GM18858 (cell line): ENCODE results near the gene TLE1.
"Not testable (repeated sequence)": the region's sequence is repeated elsewhere in the genome, so short reads cannot be mapped to it uniquely, and the experiment has no call there.

Experiments used
- ATAC-seq: cut with Tn5 transposase; IDR thresholded peaks from one replicate; pipeline ENCODE4 v1.9.1; 2021; ENCODE audit not compliant: unreplicated experiment

The TLE1 gene

DNA sequence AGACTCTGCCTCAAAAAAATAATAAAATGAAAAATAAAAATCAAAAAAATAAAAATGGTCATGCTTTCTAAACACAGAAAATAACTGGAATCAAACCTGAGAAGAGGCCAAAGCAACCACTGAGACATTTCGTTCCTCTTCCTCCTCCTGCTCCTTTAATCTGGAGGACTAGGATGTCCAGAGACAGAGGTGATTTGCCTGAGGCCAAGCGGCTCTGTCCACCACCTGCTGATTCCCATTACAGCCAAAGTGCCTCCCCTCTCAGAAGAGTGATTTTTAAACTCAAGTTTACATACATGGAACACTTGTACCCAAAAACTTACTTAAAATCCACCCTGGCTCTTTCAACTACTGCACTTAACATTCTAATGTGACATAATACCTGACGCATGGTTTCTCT, 65.6 kb downstream of the TLE1 start:
- ATAC-seq: no peak

- no peak for ATAC-seq
Observed at GRCh38 chr9:81622471-81623255, 66.7 kb downstream of the TLE1 start.

- ATAC-seq: no peak
Observed at GRCh38 chr9:81621785-81622259, 67.5 kb downstream of the TLE1 start.

GRCh38 chr9:81621118-81621517, 68.2 kb downstream of the TLE1 start:
- no peak for ATAC-seq

- no peak for ATAC-seq
Observed at GRCh38 chr9:81620002-81620390, 69.4 kb downstream of the TLE1 start.

- no peak for ATAC-seq
Observed at GRCh38 chr9:81619353-81620001, 69.9 kb downstream of the TLE1 start.

GRCh38 chr9:81618923-81619322, 70.4 kb downstream of the TLE1 start:
- ATAC-seq: no peak

DNA sequence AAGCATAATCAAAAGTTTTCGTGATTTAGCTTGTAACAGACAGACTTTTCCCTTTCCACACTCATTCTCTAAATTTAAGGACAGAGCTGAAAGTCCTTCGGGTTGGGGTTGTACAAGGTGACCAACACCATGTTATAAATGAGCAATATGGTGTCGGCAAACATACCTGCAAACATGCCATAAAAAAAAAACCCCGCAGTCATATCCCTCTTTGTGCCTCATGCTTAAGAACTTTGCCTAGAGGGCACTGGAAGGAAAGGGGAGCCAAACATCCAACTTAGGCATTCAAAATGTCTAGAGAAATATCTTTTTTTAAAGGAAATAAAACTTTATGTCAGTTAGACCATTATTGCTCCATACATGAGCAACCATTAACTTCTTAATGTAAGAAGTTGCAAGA, 73.2 kb downstream of the TLE1 start:
- no peak for ATAC-seq

- ATAC-seq: no peak
Observed at GRCh38 chr9:81614335-81614734, 75.0 kb downstream of the TLE1 start.

GRCh38 chr9:81613002-81613812, 76.1 kb downstream of the TLE1 start:
- no peak for ATAC-seq

- no peak for ATAC-seq
Observed at GRCh38 chr9:81611664-81612063, 77.7 kb downstream of the TLE1 start.

- ATAC-seq: no peak
Observed at GRCh38 chr9:81610740-81611107, 78.6 kb downstream of the TLE1 start.

GRCh38 chr9:81609782-81610739, 79.3 kb downstream of the TLE1 start:
- no peak for ATAC-seq

DNA sequence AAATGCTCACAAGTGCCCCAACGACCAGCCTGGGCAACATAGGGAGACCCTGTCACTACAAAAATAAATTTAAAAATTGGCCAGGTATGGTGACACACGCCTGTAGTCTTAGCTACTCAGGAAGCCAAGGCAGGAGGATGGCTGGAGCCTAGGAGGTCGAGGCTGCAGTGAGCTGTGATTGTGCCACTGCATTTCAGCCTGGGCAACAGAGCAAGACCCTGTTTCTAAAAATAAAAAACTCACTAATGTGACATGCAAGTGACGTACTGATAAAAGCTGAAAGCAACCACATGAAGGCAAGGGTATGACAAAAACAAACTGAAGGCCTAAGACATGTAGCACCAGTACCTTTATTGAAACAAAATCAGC, 81.1 kb downstream of the TLE1 start:
- ATAC-seq: no peak

DNA sequence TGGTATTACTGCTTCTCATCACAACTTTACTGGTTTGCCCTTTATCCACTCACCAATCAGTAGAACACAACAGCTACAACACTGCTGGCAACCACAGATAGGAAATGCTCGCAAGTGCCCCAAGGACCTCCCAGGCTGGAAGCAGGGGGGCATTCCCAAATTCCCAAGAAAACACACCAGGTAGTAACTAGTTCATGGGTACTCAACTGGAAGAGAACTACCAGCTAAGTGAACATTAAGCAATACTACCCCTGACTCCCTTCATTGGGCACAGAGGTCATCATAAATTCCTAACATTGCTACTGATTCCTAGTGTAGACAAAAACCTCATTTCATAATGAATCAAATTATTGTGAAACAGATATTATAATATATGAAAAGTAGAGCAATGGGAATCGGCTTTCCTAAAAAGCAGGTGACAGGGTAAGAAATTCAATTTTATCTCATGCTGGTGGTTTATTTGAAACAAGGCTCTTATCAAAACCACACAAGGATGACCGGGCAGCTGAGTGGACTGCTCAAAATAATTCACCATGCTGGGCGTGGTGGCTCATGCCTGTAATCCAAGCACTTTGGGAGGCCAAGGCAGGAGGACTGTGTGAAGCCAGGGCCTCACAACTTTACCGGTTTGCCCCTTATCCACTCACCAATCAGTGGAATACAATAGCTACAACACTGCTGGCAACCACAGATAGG, 81.6 kb downstream of the TLE1 start:
- ATAC-seq: no peak

DNA sequence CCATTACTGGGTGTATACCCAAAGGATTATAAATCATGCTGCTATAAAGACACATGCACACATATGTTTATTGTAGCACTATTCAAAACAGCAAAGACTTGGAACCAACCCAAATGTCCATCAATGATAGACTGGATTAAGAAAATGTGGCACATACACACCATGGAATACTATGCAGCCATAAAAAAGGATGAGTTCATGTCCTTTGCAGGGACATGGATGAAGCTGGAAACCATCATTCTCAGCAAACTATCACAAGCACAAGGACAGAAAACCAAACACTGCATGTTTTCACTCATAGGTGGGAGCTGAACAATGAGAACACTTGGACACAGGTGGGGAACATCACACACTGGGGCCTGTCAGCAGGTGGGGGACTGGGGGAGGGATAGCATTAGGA, 83.1 kb downstream of the TLE1 start:
- not testable (repeated sequence) for ATAC-seq

DNA sequence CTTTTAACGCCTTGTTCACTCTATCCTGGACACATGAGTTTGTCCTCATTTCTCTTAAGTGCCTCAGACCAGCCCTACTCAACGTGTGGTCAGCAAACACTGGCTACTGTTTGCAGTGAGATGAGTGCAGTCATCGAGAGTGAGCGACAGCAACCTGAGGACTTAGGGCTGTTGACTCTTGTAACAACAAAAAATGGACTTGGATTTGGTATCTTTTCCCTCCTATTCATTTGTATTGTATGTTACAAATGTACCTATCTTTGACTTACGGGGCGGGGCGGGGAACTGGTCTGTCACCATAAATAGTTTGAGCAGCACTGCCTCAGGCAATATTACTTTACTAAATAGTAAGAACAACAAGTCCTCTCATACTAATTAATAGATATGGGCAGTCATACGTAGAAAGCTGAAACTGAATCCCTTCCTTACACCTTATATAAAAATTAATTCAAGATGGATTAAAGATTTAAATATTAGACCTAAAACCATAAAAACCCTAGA, 84.1 kb downstream of the TLE1 start:
- no peak for ATAC-seq

DNA sequence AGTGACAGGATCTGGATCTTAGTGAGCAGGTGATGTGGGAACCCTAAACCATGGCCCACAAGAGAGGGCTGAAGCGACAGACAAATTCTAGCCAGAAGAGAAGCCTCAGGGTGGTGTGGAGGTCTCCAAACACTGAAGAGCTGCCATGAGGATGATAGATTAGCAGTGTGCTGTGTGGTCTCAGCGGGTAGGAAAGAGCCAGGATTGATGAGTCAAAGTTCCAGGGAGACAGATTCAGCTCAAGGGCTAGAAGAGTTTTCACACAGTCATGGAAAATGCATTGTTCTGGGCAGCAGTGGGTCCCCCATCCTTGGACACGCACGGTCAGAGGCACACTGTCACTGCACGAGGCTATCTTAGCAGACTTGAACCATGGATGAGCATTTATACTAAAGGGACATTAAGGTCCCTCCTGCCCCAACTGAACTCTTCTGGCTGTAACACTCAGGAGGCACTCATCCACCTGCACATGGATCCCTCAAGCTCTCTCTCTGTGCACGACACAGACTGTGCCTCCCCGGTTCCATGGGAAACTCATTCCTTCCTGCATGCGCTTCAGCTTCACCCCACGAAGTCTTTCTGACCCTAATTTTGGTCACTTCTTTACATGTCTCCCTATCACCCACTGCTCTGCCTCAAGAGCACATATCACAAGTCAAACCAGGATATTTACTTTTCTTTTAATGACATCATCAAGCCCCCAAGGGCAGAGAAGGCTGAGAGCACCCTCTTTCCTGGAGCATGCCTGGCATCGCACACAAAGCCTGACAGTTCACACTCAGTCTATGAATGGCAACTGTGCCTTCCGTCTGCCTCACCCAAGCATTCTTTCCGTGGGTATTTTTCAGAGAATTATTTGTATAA, 84.8 kb downstream of the TLE1 start:
- ATAC-seq: no peak
